Breast epithelium (tissue), 3 donors: Measurements from ENCODE around the gene ATP8B3.

Source experiments
- POLR2A ChIP-seq: fragments of 450-650 bp; IDR thresholded peaks from one replicate; pipeline ENCODE4 v1.6.1; 2016; ENCODE audit warnings: antibody characterized with exemption, mild to moderate bottlenecking, moderate library complexity
- POLR2AphosphoS5 ChIP-seq, 3 donors: sonication (generic); formaldehyde crosslinking; IDR thresholded peaks; one replicate each; pipeline ENCODE4 v1.6.1; 2017; ENCODE audit warnings: antibody characterized with exemption in 3 of 3
- TF ChIP-seq, protein P1 (sequence below), 3 donors: fragments of 450-650 bp; IDR thresholded peaks; one replicate each; pipeline ENCODE4 v1.5.1; 2016 to 2017; ENCODE audit warnings: antibody characterized with exemption in 3 of 3, mild to moderate bottlenecking in 3 of 3, moderate library complexity in 3 of 3

DNA sequence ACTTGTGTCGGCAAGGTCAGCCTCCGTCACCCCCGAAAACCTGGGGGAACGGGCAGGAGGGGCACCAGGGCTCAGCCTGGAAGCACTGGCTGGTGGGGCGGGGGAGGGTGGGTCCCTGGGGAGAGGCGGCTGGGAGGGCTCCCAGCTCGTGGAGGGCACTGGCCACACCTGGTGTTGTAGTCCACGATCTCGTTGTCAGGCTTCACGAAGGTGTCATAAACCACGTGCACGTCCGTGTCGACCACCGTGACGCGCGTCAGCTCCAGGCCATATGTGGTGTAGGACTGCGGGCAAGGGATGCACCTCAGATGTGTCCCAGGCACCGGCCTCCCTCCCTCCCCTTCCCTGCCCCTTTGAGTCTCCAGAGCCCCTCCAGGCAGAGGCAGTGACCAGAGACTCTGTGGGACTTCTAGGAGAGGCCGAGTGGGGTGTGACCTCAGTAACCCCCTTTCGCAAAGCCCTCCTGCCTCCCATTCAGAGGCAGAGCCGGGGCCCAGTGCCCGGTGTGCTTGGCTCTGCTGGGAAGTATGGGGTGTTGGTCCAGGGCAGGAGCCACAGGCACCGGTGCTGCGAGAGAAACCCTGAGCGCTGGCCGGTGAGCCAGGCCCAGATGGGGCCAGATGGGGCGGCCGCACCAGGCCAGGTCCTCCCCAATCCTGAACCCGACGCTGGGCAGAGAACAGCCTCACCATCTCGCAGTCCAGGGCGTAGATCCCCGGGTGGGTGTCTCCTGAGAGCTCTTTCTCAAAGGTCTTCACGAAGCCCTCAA is 4.6 kb upstream of the ATP8B3 start:
- TF ChIP-seq POLR2A, result no peak
- no peak for TF ChIP-seq POLR2AphosphoS5 (IDR thresholded peaks at IDR 0.05)
- TF ChIP-seq, protein P1, sequence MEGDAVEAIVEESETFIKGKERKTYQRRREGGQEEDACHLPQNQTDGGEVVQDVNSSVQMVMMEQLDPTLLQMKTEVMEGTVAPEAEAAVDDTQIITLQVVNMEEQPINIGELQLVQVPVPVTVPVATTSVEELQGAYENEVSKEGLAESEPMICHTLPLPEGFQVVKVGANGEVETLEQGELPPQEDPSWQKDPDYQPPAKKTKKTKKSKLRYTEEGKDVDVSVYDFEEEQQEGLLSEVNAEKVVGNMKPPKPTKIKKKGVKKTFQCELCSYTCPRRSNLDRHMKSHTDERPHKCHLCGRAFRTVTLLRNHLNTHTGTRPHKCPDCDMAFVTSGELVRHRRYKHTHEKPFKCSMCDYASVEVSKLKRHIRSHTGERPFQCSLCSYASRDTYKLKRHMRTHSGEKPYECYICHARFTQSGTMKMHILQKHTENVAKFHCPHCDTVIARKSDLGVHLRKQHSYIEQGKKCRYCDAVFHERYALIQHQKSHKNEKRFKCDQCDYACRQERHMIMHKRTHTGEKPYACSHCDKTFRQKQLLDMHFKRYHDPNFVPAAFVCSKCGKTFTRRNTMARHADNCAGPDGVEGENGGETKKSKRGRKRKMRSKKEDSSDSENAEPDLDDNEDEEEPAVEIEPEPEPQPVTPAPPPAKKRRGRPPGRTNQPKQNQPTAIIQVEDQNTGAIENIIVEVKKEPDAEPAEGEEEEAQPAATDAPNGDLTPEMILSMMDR (IDR thresholded peaks at IDR 0.05), result no peak
